ENCODE data around the gene TAMM41.

GRCh38 chr3:11755276-11755675 is 91.4 kb downstream of the TAMM41 start:
- TF ChIP-seq CTCF (IDR thresholded peaks at IDR 0.05 in 8 of 11, conservative IDR thresholded peaks at IDR 0.05 in 3 of 11) (no peak), POLR2A (IDR thresholded peaks at IDR 0.05) (no peak)
